PFSK-1 (cell line): ENCODE data around the gene EVA1B.
A peak's percentile ranks its signal among the peaks of the same experiment; 100 is the strongest.

Experiments used
- FOXP2 ChIP-seq: optimal IDR thresholded peaks from 2 replicates; pipeline ENCODE3; 2011; ENCODE audit warnings: borderline replicate concordance, control low read depth, inconsistent platforms; ENCODE audit not compliant: insufficient read depth; ENCODE audit errors: extremely low read length, extremely low read depth
- POLR2AphosphoS5 ChIP-seq: IDR thresholded peaks from 2 replicates; pipeline ENCODE4 v1.6.1; 2012; ENCODE audit warnings: low read depth, mild to moderate bottlenecking, control low read depth, low read length, moderate library complexity
- REST ChIP-seq, 2 experiments: IDR thresholded peaks; 2 replicates each; pipeline versions ENCODE4 v1.6.1 to v1.8.0; 2011 to 2012; ENCODE audit warnings: low read depth in 2 of 2, low read length in 2 of 2, control low read depth in 1 of 2, inconsistent platforms in 1 of 2, mild to moderate bottlenecking in 1 of 2, moderate library complexity in 1 of 2; ENCODE audit not compliant: insufficient read depth in 1 of 2
- SIN3A ChIP-seq: IDR thresholded peaks from 2 replicates; pipeline ENCODE4 v1.6.1; 2012; ENCODE audit warnings: mild to moderate bottlenecking, low read length, moderate library complexity, borderline replicate concordance; ENCODE audit not compliant: insufficient read depth
- TAF1 ChIP-seq: IDR thresholded peaks from 2 replicates; pipeline ENCODE4 v1.6.1; 2012; ENCODE audit warnings: low read length, control low read depth, borderline replicate concordance; ENCODE audit not compliant: insufficient read depth

- TF ChIP-seq POLR2AphosphoS5 (0 out of 2 replicates have a peak, but pooled peaks have one; percentile 10), SIN3A (no peak), FOXP2 (no peak), REST (IDR thresholded peaks at IDR 0.05; ENCODE audit: insufficient read depth in 1 of 2, low read depth in 2 of 2, low read length in 2 of 2) (no peak), TAF1 (no peak)
Measured at GRCh38 chr1:36306210-36306901, 17.1 kb downstream of the EVA1B start, which contains the start of gene SH3D21.
